GM18508 (cell line): ENCODE results near the gene GRIA2.
"Not testable (repeated sequence)": the region's sequence is repeated elsewhere in the genome, so short reads cannot be mapped to it uniquely, and the experiment has no call there.

Source experiments
- ATAC-seq: cut with Tn5 transposase; IDR thresholded peaks from one replicate; pipeline ENCODE4 v1.9.1; 2021; ENCODE audit warnings: moderate number of reproducible peaks; ENCODE audit not compliant: insufficient read depth, unreplicated experiment

GRIA2 gene

GRCh38 chr4:157246964-157247363 is 26.4 kb downstream of the GRIA2 start:
- no peak for ATAC-seq

- not testable (repeated sequence) for ATAC-seq
These were observed 37.6 kb downstream of the GRIA2 start for GRCh38 chr4:157258165-157258564.

GRCh38 chr4:157265281-157265680 is 44.8 kb downstream of the GRIA2 start:
- ATAC-seq: no peak

- ATAC-seq: no peak
These were observed 49.6 kb downstream of the GRIA2 start for GRCh38 chr4:157270108-157270507.

GRCh38 chr4:157270552-157270951 is 50.0 kb downstream of the GRIA2 start:
- no peak for ATAC-seq

GRCh38 chr4:157271166-157271869 is 50.8 kb downstream of the GRIA2 start:
- ATAC-seq: no peak

GRCh38 chr4:157280673-157281072 is 60.1 kb downstream of the GRIA2 start:
- no peak for ATAC-seq

GRCh38 chr4:157282019-157282418 is 61.5 kb downstream of the GRIA2 start:
- ATAC-seq: no peak

- no peak for ATAC-seq
These were observed 66.9 kb downstream of the GRIA2 start for GRCh38 chr4:157287445-157287844.

- ATAC-seq: no peak
These were observed 70.1 kb downstream of the GRIA2 start for GRCh38 chr4:157290622-157291021.

- ATAC-seq: no peak
These were observed 70.5 kb downstream of the GRIA2 start for GRCh38 chr4:157291071-157291470.

- no peak for ATAC-seq
These were observed 73.1 kb downstream of the GRIA2 start for GRCh38 chr4:157293673-157294072.

GRCh38 chr4:157294575-157294974 is 74.0 kb downstream of the GRIA2 start:
- no peak for ATAC-seq

- no peak for ATAC-seq
These were observed 80.2 kb downstream of the GRIA2 start for GRCh38 chr4:157300701-157301100.

- no peak for ATAC-seq
These were observed 83.0 kb downstream of the GRIA2 start for GRCh38 chr4:157303471-157303960.

GRCh38 chr4:157304769-157305168 is 84.2 kb downstream of the GRIA2 start:
- ATAC-seq: no peak

- ATAC-seq: no peak
These were observed 92.2 kb downstream of the GRIA2 start for GRCh38 chr4:157312702-157313101.

- ATAC-seq: no peak
These were observed 94.4 kb downstream of the GRIA2 start for GRCh38 chr4:157314906-157315305.

- ATAC-seq: no peak
These were observed 95.4 kb downstream of the GRIA2 start for GRCh38 chr4:157315968-157316367.

- no peak for ATAC-seq
These were observed 99.6 kb downstream of the GRIA2 start for GRCh38 chr4:157320092-157320491.

GRCh38 chr4:157327666-157328065 is 107.1 kb downstream of the GRIA2 start:
- ATAC-seq: no peak

- no peak for ATAC-seq
These were observed 137.4 kb downstream of the GRIA2 start for GRCh38 chr4:157357887-157358286.
